H1 (cell line): Measurements from ENCODE around the gene CBY2. TPM values are rescaled to one million over a fixed set of nuclear protein-coding genes. Genes with fewer than 3 reads are reported as not detected.

ENCODE experiments used
- CTCF ChIA-PET: fragments of 300-600 bp; sonication (Branson Sonifier 250); formaldehyde crosslinking; loops from one replicate; lab custom pipeline; 2021; ENCODE audit not compliant: partially characterized antibody; lab: Charles Lee
- POLR2A ChIA-PET: fragments of 300-600 bp; sonication (Branson Sonifier 250); formaldehyde crosslinking; loops from one replicate; lab custom pipeline; 2021; ENCODE audit warnings: inconsistent platforms; ENCODE audit not compliant: partially characterized antibody; lab: Charles Lee
- DNase-seq, 2 experiments: peaks; one replicate each; pipeline versions ENCODE4 v3.0.0 to v3.0.0-alpha.2; 2010 to 2022; ENCODE audit warnings: low spot score in 2 of 2, low read depth in 1 of 2, mixed read lengths in 1 of 2
- FAIRE-seq: peaks from 2 replicates; lab custom pipeline; 2011; peaks lifted over from hg19 to GRCh38; lab: Jason Lieb, UNC
- H2AFZ ChIP-seq: 2 replicates; pipeline ENCODE4 v1.8.1; 2012; ENCODE audit warnings: low read length, inconsistent platforms
- H2AK5ac ChIP-seq: 2 replicates; pipeline ENCODE4 v1.6.1; 2013; ENCODE audit warnings: low read depth, low read length
- H2BK120ac ChIP-seq: replicated peaks from 2 replicates; pipeline ENCODE3; 2013; ENCODE audit warnings: low read depth, low read length, inconsistent platforms
- H2BK12ac ChIP-seq: 2 replicates; pipeline ENCODE4 v1.6.1; 2013; ENCODE audit warnings: low read depth, low read length
- H2BK15ac ChIP-seq: 2 replicates; pipeline ENCODE4 v1.6.1; 2013; ENCODE audit warnings: low read length
- H2BK20ac ChIP-seq: 2 replicates; pipeline ENCODE4 v1.6.1; 2013; ENCODE audit warnings: low read length
- H2BK5ac ChIP-seq: 2 replicates; pipeline ENCODE4 v1.6.1; 2013; ENCODE audit warnings: low read depth, low read length
- H3K14ac ChIP-seq: 2 replicates; pipeline ENCODE4 v1.6.1; 2013; ENCODE audit warnings: inconsistent platforms; ENCODE audit not compliant: insufficient read length
- H3K18ac ChIP-seq: 2 replicates; pipeline ENCODE4 v1.6.1; 2013; ENCODE audit warnings: low read length; ENCODE audit errors: extremely low read depth
- H3K23ac ChIP-seq: 2 replicates; pipeline ENCODE4 v1.6.1; 2013; ENCODE audit warnings: inconsistent platforms; ENCODE audit not compliant: insufficient read length
- H3K23me2 ChIP-seq: 2 replicates; pipeline ENCODE4 v1.6.1; 2013; ENCODE audit warnings: low read depth, low read length
- H3K27ac ChIP-seq: 2 replicates; pipeline ENCODE4 v1.6.1; 2011; ENCODE audit warnings: low read depth, low read length, inconsistent platforms
- H3K27me3 ChIP-seq, 4 experiments: replicated peaks in 1 of 4; 1 replicate in 1 of 4; 2 replicates in 3 of 4; pipeline versions ENCODE4 v1.6.1 to v1.8.1; 2011 to 2013; ENCODE audit warnings: low read length in 3 of 4, mild to moderate bottlenecking in 3 of 4, inconsistent platforms in 2 of 4, mixed read lengths in 2 of 4, moderate library complexity in 1 of 4; ENCODE audit not compliant: control insufficient read depth in 3 of 4, insufficient read depth in 3 of 4; ENCODE audit errors: extremely low read depth in 1 of 4
- H3K36me3 ChIP-seq, 4 experiments: 2 replicates each; pipeline versions ENCODE4 v1.6.1 to v1.8.1; 2011 to 2013; ENCODE audit warnings: mild to moderate bottlenecking in 4 of 4, low read length in 3 of 4, moderate library complexity in 2 of 4, control low read depth in 1 of 4, inconsistent platforms in 1 of 4; ENCODE audit not compliant: insufficient read depth in 4 of 4, control insufficient read depth in 2 of 4
- H3K4ac ChIP-seq: replicated peaks from 2 replicates; pipeline ENCODE3; 2013; ENCODE audit warnings: low read length, low read depth, mixed read lengths, inconsistent platforms; ENCODE audit not compliant: insufficient read length
- H3K4me1 ChIP-seq, 4 experiments: replicated peaks in 1 of 4; 1 replicate in 1 of 4; 2 replicates in 3 of 4; pipeline versions ENCODE4 v1.6.1 to v1.8.1; 2011 to 2013; ENCODE audit warnings: low read length in 3 of 4, inconsistent platforms in 2 of 4, mixed read lengths in 1 of 4; ENCODE audit not compliant: insufficient read depth in 4 of 4, control insufficient read depth in 3 of 4
- H3K4me2 ChIP-seq, 2 experiments: 2 replicates each; pipeline versions ENCODE4 v1.6.1 to v1.8.1; 2011 to 2013; ENCODE audit warnings: low read depth in 2 of 2, low read length in 2 of 2, control low read depth in 1 of 2, inconsistent platforms in 1 of 2, mild to moderate bottlenecking in 1 of 2; ENCODE audit not compliant: insufficient read depth in 1 of 2
- H3K4me3 ChIP-seq, 4 experiments: fragments of 200-600, 300-600 bp in 1 of 4; sonication (generic), shearing (Covaris generic), sonication (Bioruptor Twin) in 1 of 4; 2 replicates each; pipeline versions ENCODE4 v1.5.1 to v1.8.1; 2011 to 2016; ENCODE audit warnings: low read length in 4 of 4, low read depth in 3 of 4, control low read depth in 2 of 4, inconsistent platforms in 2 of 4, mild to moderate bottlenecking in 2 of 4, mixed read lengths in 1 of 4, moderate library complexity in 1 of 4; ENCODE audit not compliant: insufficient read depth in 2 of 4; ENCODE audit errors: extremely low read depth in 1 of 4
- H3K56ac ChIP-seq: replicated peaks from 2 replicates; pipeline ENCODE3; 2013; ENCODE audit warnings: low read depth, mild to moderate bottlenecking, mixed read lengths, low read length, inconsistent platforms; ENCODE audit not compliant: insufficient read length
- H3K79me1 ChIP-seq: 2 replicates; pipeline ENCODE4 v1.6.1; 2013; ENCODE audit warnings: low read depth, low read length, control low read depth
- H3K79me2 ChIP-seq, 2 experiments: 2 replicates each; pipeline versions ENCODE4 v1.6.1 to v1.8.1; 2012 to 2013; ENCODE audit warnings: low read length in 2 of 2, mild to moderate bottlenecking in 2 of 2, inconsistent platforms in 1 of 2; ENCODE audit not compliant: insufficient read depth in 2 of 2, control insufficient read depth in 1 of 2
- H3K9ac ChIP-seq, 4 experiments: replicated peaks in 1 of 4; 1 replicate in 1 of 4; 2 replicates in 3 of 4; pipeline versions ENCODE4 v1.6.1 to v1.8.1; 2011 to 2013; ENCODE audit warnings: low read depth in 3 of 4, low read length in 3 of 4, control low read depth in 2 of 4, mild to moderate bottlenecking in 2 of 4, moderate library complexity in 2 of 4, inconsistent platforms in 1 of 4; ENCODE audit errors: extremely low read depth in 1 of 4
- H3K9me3 ChIP-seq, 2 experiments: 2 replicates each; pipeline versions ENCODE4 v1.6.1 to v1.8.1; 2012 to 2013; ENCODE audit warnings: mild to moderate bottlenecking in 2 of 2, moderate library complexity in 2 of 2, control low read depth in 1 of 2, inconsistent platforms in 1 of 2, low read depth in 1 of 2, low read length in 1 of 2, mixed read lengths in 1 of 2; ENCODE audit not compliant: insufficient read depth in 2 of 2
- H4K20me1 ChIP-seq, 2 experiments: replicated peaks in 1 of 2; 2 replicates each; pipeline versions ENCODE3 to v1.8.1; 2011 to 2013; ENCODE audit warnings: inconsistent platforms in 2 of 2, low read length in 2 of 2, mild to moderate bottlenecking in 1 of 2; ENCODE audit not compliant: insufficient read depth in 2 of 2, control insufficient read depth in 1 of 2
- H4K5ac ChIP-seq: 2 replicates; pipeline ENCODE4 v1.6.1; 2013; ENCODE audit warnings: low read length, low read depth, mixed read lengths, inconsistent platforms; ENCODE audit not compliant: insufficient read length
- H4K8ac ChIP-seq: 2 replicates; pipeline ENCODE4 v1.8.0; 2013; ENCODE audit warnings: mild to moderate bottlenecking, moderate library complexity, low read length, inconsistent platforms; ENCODE audit not compliant: insufficient read depth; ENCODE audit errors: extremely low read depth
- H4K91ac ChIP-seq: replicated peaks from 2 replicates; pipeline ENCODE3; 2013; ENCODE audit warnings: low read length, mixed read lengths, inconsistent platforms; ENCODE audit not compliant: insufficient read length
- EP300 ChIP-seq, 2 experiments: IDR thresholded peaks; 1 replicate in 1 of 2; 2 replicates in 1 of 2; pipeline ENCODE4 v1.6.1; 2011 to 2012; ENCODE audit warnings: low read depth in 2 of 2, low read length in 2 of 2, mild to moderate bottlenecking in 2 of 2, borderline replicate concordance in 1 of 2, inconsistent platforms in 1 of 2, moderate library complexity in 1 of 2
- EZH2 ChIP-seq: fragments of 200-600 bp; sonication (generic); IDR thresholded peaks from 2 replicates; pipeline ENCODE4 v1.7.1; 2012; ENCODE audit warnings: low read depth, mild to moderate bottlenecking, moderate library complexity, low read length, inconsistent platforms; ENCODE audit not compliant: severe bottlenecking
- MAX ChIP-seq: IDR thresholded peaks from 2 replicates; pipeline ENCODE4 v1.6.1; 2012; ENCODE audit warnings: inconsistent platforms
- TBP ChIP-seq: IDR thresholded peaks from 2 replicates; pipeline ENCODE4 v1.6.1; 2011; ENCODE audit warnings: low read depth, low read length, improper control_type of control experiment
- WGBS, 2 experiments: shearing (Covaris generic) in 1 of 2; methylation state at CpG; one replicate each; pipeline versions ENCODE4 v1.1.6 to v1.1.7; 2013 to 2015; ENCODE audit warnings: low lambda C conversion rate in 2 of 2, mixed read lengths in 2 of 2, inconsistent platforms in 1 of 2, low coverage in 1 of 2, missing lambda C conversion rate in 1 of 2; ENCODE audit not compliant: insufficient replicate concordance in 2 of 2, insufficient coverage in 1 of 2, insufficient read length in 1 of 2; ENCODE audit errors: extremely low coverage in 1 of 2, missing lambda C conversion rate in 1 of 2; 5-methylcytosine and 5-hydroxymethylcytosine counted together
- polyA plus RNA-seq, 7 experiments: library from polyadenylated mRNA; depleted of rRNA in 3 of 7; stranded (reverse) in 5 of 7; unstranded in 2 of 7; fragments of >200 nt in 5 of 7; fragments of 200-250 nt in 2 of 7; gene quantifications; 1 replicate in 5 of 7; 2 replicates in 1 of 7; 4 replicates in 1 of 7; pipeline versions ENCODE4 v1.2.1 to v1.2.3, GENCODE V29; 2011 to 2013; ENCODE audit warnings: missing spikeins in 2 of 7, mixed read lengths in 2 of 7
- total RNA-seq: library from RNA; stranded (reverse); fragmentation: NEBNext Ultra II Directional; extraction: Animal tissue kit (Norgen Biotek cat#: 25700); gene quantifications from 2 replicates; pipeline ENCODE4 v1.2.1, GENCODE V29; 2021

The CBY2 gene
- total and polyA plus RNA-seq, 2 of the 8 experiments (the other 6 are each of a cell fraction or from before 2014, with no cell fraction given) = not detected

DNA sequence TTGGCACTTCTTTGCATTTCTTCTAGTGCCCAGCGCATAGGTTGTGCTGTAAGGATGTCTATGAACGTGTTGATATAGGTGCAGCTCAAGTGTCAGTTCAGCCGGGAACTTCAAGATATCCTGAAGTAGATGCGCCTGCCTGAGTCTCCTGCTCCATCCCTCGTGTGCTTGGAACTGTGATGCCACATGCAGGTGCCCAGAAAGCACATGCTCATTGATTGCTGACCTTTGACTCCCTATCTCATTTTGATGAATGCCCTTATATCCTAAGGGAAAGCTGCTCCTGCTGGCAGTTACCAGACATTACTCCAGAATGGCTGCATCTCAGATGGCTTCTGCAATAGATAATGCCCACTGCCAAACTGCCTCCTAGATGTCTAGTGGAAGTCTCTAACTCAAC is 40.9 kb downstream of the CBY2 start:
- H3K14ac ChIP-seq = no peak overlapping the region
- DNase-seq (no peak), FAIRE-seq (no peak)
- no peak overlapping the region for H2AFZ ChIP-seq
- CTCF ChIA-PET = interaction anchor here (1.0 to 1.8 kb wide), 3 partner anchors 14 to 349 kb away, joined by 3 read pairs; no protein-coding TSS in a partner anchor
- no peak overlapping the region for H2BK120ac ChIP-seq
- no peak overlapping the region for H3K23ac ChIP-seq
- H3K18ac ChIP-seq = no peak overlapping the region
- H3K79me2 ChIP-seq = no peaks in the 10 kb centered on the region
- no peak overlapping the region for H3K4me2 ChIP-seq
- no peak overlapping the region for H3K9ac ChIP-seq
- H3K4me3 ChIP-seq = no peak overlapping the region
- no peak overlapping the region for H3K56ac ChIP-seq
- no peak overlapping the region for H4K8ac ChIP-seq
- no peak overlapping the region for H4K91ac ChIP-seq
- no peaks in the 10 kb centered on the region for H4K20me1 ChIP-seq
- POLR2A ChIA-PET = no interaction called here
- H2AK5ac ChIP-seq = no peak overlapping the region
- no peak overlapping the region for H2BK12ac ChIP-seq
- no peak overlapping the region for H4K5ac ChIP-seq
- TF ChIP-seq EZH2 (no peak), MAX (peak; percentile 61), TBP (no peak), EP300 (IDR thresholded peaks at IDR 0.05; ENCODE audit: borderline replicate concordance in 1 of 2, low read depth in 2 of 2, low read length in 2 of 2) (no peak)
- no peak overlapping the region for H3K4ac ChIP-seq
- H3K27me3 ChIP-seq = peaks cover 0 to 1% (median 0%) of the 10 kb centered on the region in 4 experiments; a peak in 1 of 7 replicates
- H2BK20ac ChIP-seq = no peak overlapping the region
- no peak overlapping the region for H3K27ac ChIP-seq
- no peaks in the 10 kb centered on the region for H3K36me3 ChIP-seq
- H3K23me2 ChIP-seq = no peaks in the 10 kb centered on the region; the same call in 1 of the 2 replicates
- H3K9me3 ChIP-seq = no peaks in the 10 kb centered on the region
- H2BK5ac ChIP-seq = no peak overlapping the region
- no peak overlapping the region for H2BK15ac ChIP-seq
- H3K79me1 ChIP-seq = no peaks in the 10 kb centered on the region
- WGBS, 2 experiments = 86% methylated on average over 5 of the region's 5 CpGs; no CpG with 5 or more reads in 1 of the 2 experiments
- no peaks in the 10 kb centered on the region for H3K4me1 ChIP-seq
